Cardiac fibroblast (primary cell): ENCODE results near the gene MED22.

Experiments used
- DNase-seq, 2 donors: peaks; one replicate each; pipeline versions ENCODE4 v3.0.0 to v3.0.0-alpha.2; 2010; ENCODE audit warnings: low read depth in 2 of 2
- H3K4me3 ChIP-seq, 2 donors: replicated peaks in 1 of 2; 1 replicate in 1 of 2; 2 replicates in 1 of 2; pipeline ENCODE4 v1.5.1; 2011; ENCODE audit warnings: low read depth in 2 of 2, low read length in 2 of 2, mild to moderate bottlenecking in 2 of 2, moderate library complexity in 1 of 2
- CTCF ChIP-seq: IDR thresholded peaks from one replicate; pipeline ENCODE4 v1.5.1; 2011; ENCODE audit warnings: low read depth, mild to moderate bottlenecking, low read length, inconsistent platforms

Gene MED22

GRCh38 chr9:133294257-133294656 is 53.7 kb downstream of the MED22 start:
- DNase-seq, result no peak
- H3K4me3 ChIP-seq, result no peak overlapping the region
- no peak for TF ChIP-seq CTCF

DNA sequence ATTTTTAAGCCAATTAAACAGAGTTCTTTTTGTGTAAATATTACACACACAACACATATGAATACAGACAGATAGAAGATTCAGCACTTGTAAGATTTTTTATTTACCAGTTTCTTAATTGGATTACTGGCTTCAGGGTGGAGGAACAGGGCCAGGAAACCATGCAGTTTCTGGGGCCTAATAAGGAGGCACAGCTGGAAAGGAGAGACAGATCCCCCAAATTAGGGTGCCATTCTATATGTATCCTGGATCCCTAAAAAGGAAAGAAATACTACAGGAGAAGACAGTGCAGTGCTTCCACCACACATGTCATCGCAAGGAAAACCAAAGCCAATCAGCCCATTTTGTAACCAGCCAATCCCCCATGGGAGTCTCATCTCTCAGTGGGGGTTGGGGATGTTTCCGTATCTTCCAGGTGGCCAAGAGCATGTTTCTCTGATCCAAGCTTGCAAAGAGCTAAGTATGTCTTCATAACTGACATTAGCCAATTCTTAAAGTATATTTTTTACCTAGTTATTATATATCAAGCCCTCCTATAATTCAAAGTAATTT is 57.1 kb downstream of the MED22 start:
- no peak for TF ChIP-seq CTCF
- no peak overlapping the region for H3K4me3 ChIP-seq
- no peak for DNase-seq
